H1 (cell line): ENCODE measurements around the gene CNNM1. TPM values are rescaled to one million over a fixed set of nuclear protein-coding genes. Genes with fewer than 3 reads are reported as not detected.

Experiments used
- CTCF ChIA-PET: fragments of 300-600 bp; sonication (Branson Sonifier 250); formaldehyde crosslinking; loops from one replicate; lab custom pipeline; 2021; ENCODE audit not compliant: partially characterized antibody; lab: Charles Lee
- POLR2A ChIA-PET: fragments of 300-600 bp; sonication (Branson Sonifier 250); formaldehyde crosslinking; loops from one replicate; lab custom pipeline; 2021; ENCODE audit warnings: inconsistent platforms; ENCODE audit not compliant: partially characterized antibody; lab: Charles Lee
- DNase-seq, 2 experiments: peaks; one replicate each; pipeline versions ENCODE4 v3.0.0 to v3.0.0-alpha.2; 2010 to 2022; ENCODE audit warnings: low spot score in 2 of 2, low read depth in 1 of 2, mixed read lengths in 1 of 2
- FAIRE-seq: peaks from 2 replicates; lab custom pipeline; 2011; peaks lifted over from hg19 to GRCh38; lab: Jason Lieb, UNC
- H2AFZ ChIP-seq: 2 replicates; pipeline ENCODE4 v1.8.1; 2012; ENCODE audit warnings: low read length, inconsistent platforms
- H2AK5ac ChIP-seq: 2 replicates; pipeline ENCODE4 v1.6.1; 2013; ENCODE audit warnings: low read depth, low read length
- H2BK120ac ChIP-seq: replicated peaks from 2 replicates; pipeline ENCODE3; 2013; ENCODE audit warnings: low read depth, low read length, inconsistent platforms
- H2BK12ac ChIP-seq: 2 replicates; pipeline ENCODE4 v1.6.1; 2013; ENCODE audit warnings: low read depth, low read length
- H2BK15ac ChIP-seq: 2 replicates; pipeline ENCODE4 v1.6.1; 2013; ENCODE audit warnings: low read length
- H2BK20ac ChIP-seq: 2 replicates; pipeline ENCODE4 v1.6.1; 2013; ENCODE audit warnings: low read length
- H2BK5ac ChIP-seq: 2 replicates; pipeline ENCODE4 v1.6.1; 2013; ENCODE audit warnings: low read depth, low read length
- H3K14ac ChIP-seq: 2 replicates; pipeline ENCODE4 v1.6.1; 2013; ENCODE audit warnings: inconsistent platforms; ENCODE audit not compliant: insufficient read length
- H3K18ac ChIP-seq: 2 replicates; pipeline ENCODE4 v1.6.1; 2013; ENCODE audit warnings: low read length; ENCODE audit errors: extremely low read depth
- H3K23ac ChIP-seq: 2 replicates; pipeline ENCODE4 v1.6.1; 2013; ENCODE audit warnings: inconsistent platforms; ENCODE audit not compliant: insufficient read length
- H3K23me2 ChIP-seq: 2 replicates; pipeline ENCODE4 v1.6.1; 2013; ENCODE audit warnings: low read depth, low read length
- H3K27ac ChIP-seq: 2 replicates; pipeline ENCODE4 v1.6.1; 2011; ENCODE audit warnings: low read depth, low read length, inconsistent platforms
- H3K27me3 ChIP-seq, 4 experiments: replicated peaks in 1 of 4; 1 replicate in 1 of 4; 2 replicates in 3 of 4; pipeline versions ENCODE4 v1.6.1 to v1.8.1; 2011 to 2013; ENCODE audit warnings: low read length in 3 of 4, mild to moderate bottlenecking in 3 of 4, inconsistent platforms in 2 of 4, mixed read lengths in 2 of 4, moderate library complexity in 1 of 4; ENCODE audit not compliant: control insufficient read depth in 3 of 4, insufficient read depth in 3 of 4; ENCODE audit errors: extremely low read depth in 1 of 4
- H3K36me3 ChIP-seq, 4 experiments: 2 replicates each; pipeline versions ENCODE4 v1.6.1 to v1.8.1; 2011 to 2013; ENCODE audit warnings: mild to moderate bottlenecking in 4 of 4, low read length in 3 of 4, moderate library complexity in 2 of 4, control low read depth in 1 of 4, inconsistent platforms in 1 of 4; ENCODE audit not compliant: insufficient read depth in 4 of 4, control insufficient read depth in 2 of 4
- H3K4ac ChIP-seq: replicated peaks from 2 replicates; pipeline ENCODE3; 2013; ENCODE audit warnings: low read length, low read depth, mixed read lengths, inconsistent platforms; ENCODE audit not compliant: insufficient read length
- H3K4me1 ChIP-seq, 4 experiments: replicated peaks in 1 of 4; 1 replicate in 1 of 4; 2 replicates in 3 of 4; pipeline versions ENCODE4 v1.6.1 to v1.8.1; 2011 to 2013; ENCODE audit warnings: low read length in 3 of 4, inconsistent platforms in 2 of 4, mixed read lengths in 1 of 4; ENCODE audit not compliant: insufficient read depth in 4 of 4, control insufficient read depth in 3 of 4
- H3K4me2 ChIP-seq, 2 experiments: 2 replicates each; pipeline versions ENCODE4 v1.6.1 to v1.8.1; 2011 to 2013; ENCODE audit warnings: low read depth in 2 of 2, low read length in 2 of 2, control low read depth in 1 of 2, inconsistent platforms in 1 of 2, mild to moderate bottlenecking in 1 of 2; ENCODE audit not compliant: insufficient read depth in 1 of 2
- H3K4me3 ChIP-seq, 4 experiments: fragments of 200-600, 300-600 bp in 1 of 4; sonication (generic), shearing (Covaris generic), sonication (Bioruptor Twin) in 1 of 4; 2 replicates each; pipeline versions ENCODE4 v1.5.1 to v1.8.1; 2011 to 2016; ENCODE audit warnings: low read length in 4 of 4, low read depth in 3 of 4, control low read depth in 2 of 4, inconsistent platforms in 2 of 4, mild to moderate bottlenecking in 2 of 4, mixed read lengths in 1 of 4, moderate library complexity in 1 of 4; ENCODE audit not compliant: insufficient read depth in 2 of 4; ENCODE audit errors: extremely low read depth in 1 of 4
- H3K56ac ChIP-seq: replicated peaks from 2 replicates; pipeline ENCODE3; 2013; ENCODE audit warnings: low read depth, mild to moderate bottlenecking, mixed read lengths, low read length, inconsistent platforms; ENCODE audit not compliant: insufficient read length
- H3K79me1 ChIP-seq: 2 replicates; pipeline ENCODE4 v1.6.1; 2013; ENCODE audit warnings: low read depth, low read length, control low read depth
- H3K79me2 ChIP-seq, 2 experiments: 2 replicates each; pipeline versions ENCODE4 v1.6.1 to v1.8.1; 2012 to 2013; ENCODE audit warnings: low read length in 2 of 2, mild to moderate bottlenecking in 2 of 2, inconsistent platforms in 1 of 2; ENCODE audit not compliant: insufficient read depth in 2 of 2, control insufficient read depth in 1 of 2
- H3K9ac ChIP-seq, 4 experiments: replicated peaks in 1 of 4; 1 replicate in 1 of 4; 2 replicates in 3 of 4; pipeline versions ENCODE4 v1.6.1 to v1.8.1; 2011 to 2013; ENCODE audit warnings: low read depth in 3 of 4, low read length in 3 of 4, control low read depth in 2 of 4, mild to moderate bottlenecking in 2 of 4, moderate library complexity in 2 of 4, inconsistent platforms in 1 of 4; ENCODE audit errors: extremely low read depth in 1 of 4
- H3K9me3 ChIP-seq, 2 experiments: 2 replicates each; pipeline versions ENCODE4 v1.6.1 to v1.8.1; 2012 to 2013; ENCODE audit warnings: mild to moderate bottlenecking in 2 of 2, moderate library complexity in 2 of 2, control low read depth in 1 of 2, inconsistent platforms in 1 of 2, low read depth in 1 of 2, low read length in 1 of 2, mixed read lengths in 1 of 2; ENCODE audit not compliant: insufficient read depth in 2 of 2
- H4K20me1 ChIP-seq, 2 experiments: replicated peaks in 1 of 2; 2 replicates each; pipeline versions ENCODE3 to v1.8.1; 2011 to 2013; ENCODE audit warnings: inconsistent platforms in 2 of 2, low read length in 2 of 2, mild to moderate bottlenecking in 1 of 2; ENCODE audit not compliant: insufficient read depth in 2 of 2, control insufficient read depth in 1 of 2
- H4K5ac ChIP-seq: 2 replicates; pipeline ENCODE4 v1.6.1; 2013; ENCODE audit warnings: low read length, low read depth, mixed read lengths, inconsistent platforms; ENCODE audit not compliant: insufficient read length
- H4K8ac ChIP-seq: 2 replicates; pipeline ENCODE4 v1.8.0; 2013; ENCODE audit warnings: mild to moderate bottlenecking, moderate library complexity, low read length, inconsistent platforms; ENCODE audit not compliant: insufficient read depth; ENCODE audit errors: extremely low read depth
- H4K91ac ChIP-seq: replicated peaks from 2 replicates; pipeline ENCODE3; 2013; ENCODE audit warnings: low read length, mixed read lengths, inconsistent platforms; ENCODE audit not compliant: insufficient read length
- ASH2L ChIP-seq: fragments of 200-600, 300-600 bp; sonication (generic); IDR thresholded peaks from one replicate; pipeline ENCODE4 v1.7.1; 2017; ENCODE audit warnings: low read length
- BCL11A ChIP-seq, 2 experiments: IDR thresholded peaks; one replicate each; pipeline ENCODE4 v1.6.1; 2011; ENCODE audit warnings: low read depth in 2 of 2, low read length in 2 of 2, mild to moderate bottlenecking in 2 of 2
- CHD1 ChIP-seq: IDR thresholded peaks from 2 replicates; pipeline ENCODE4 v1.6.1; 2012; ENCODE audit warnings: low read depth, low read length, improper control_type of control experiment
- EP300 ChIP-seq, 2 experiments: IDR thresholded peaks; 1 replicate in 1 of 2; 2 replicates in 1 of 2; pipeline ENCODE4 v1.6.1; 2011 to 2012; ENCODE audit warnings: low read depth in 2 of 2, low read length in 2 of 2, mild to moderate bottlenecking in 2 of 2, borderline replicate concordance in 1 of 2, inconsistent platforms in 1 of 2, moderate library complexity in 1 of 2
- GTF2F1 ChIP-seq: IDR thresholded peaks from 2 replicates; pipeline ENCODE4 v1.6.1; 2012; ENCODE audit warnings: low read depth, low read length, improper control_type of control experiment, borderline replicate concordance
- KDM1A ChIP-seq: fragments of 200-600, 300-600 bp; sonication (generic); IDR thresholded peaks from 2 replicates; pipeline ENCODE4 v1.7.1; 2016; ENCODE audit warnings: mild to moderate bottlenecking, low read length, borderline replicate concordance
- NRF1 ChIP-seq: IDR thresholded peaks from 2 replicates; pipeline ENCODE4 v1.6.1; 2011; ENCODE audit warnings: mild to moderate bottlenecking, low read depth, low read length, improper control_type of control experiment
- PHF8 ChIP-seq: fragments of 200-600 bp; sonication (generic); conservative IDR thresholded peaks from 2 replicates; pipeline ENCODE4 v1.7.1; 2012; ENCODE audit warnings: low read depth, mild to moderate bottlenecking, inconsistent platforms, low read length, moderate library complexity
- RAD21 ChIP-seq, 2 experiments: IDR thresholded peaks in 1 of 2; conservative IDR thresholded peaks in 1 of 2; 2 replicates each; pipeline ENCODE4 v1.6.1; 2011; ENCODE audit warnings: low read depth in 2 of 2, low read length in 2 of 2, improper control_type of control experiment in 1 of 2, inconsistent platforms in 1 of 2, mild to moderate bottlenecking in 1 of 2, moderate library complexity in 1 of 2
- RFX5 ChIP-seq: IDR thresholded peaks from 2 replicates; pipeline ENCODE4 v1.6.1; 2011; ENCODE audit warnings: low read depth, low read length, improper control_type of control experiment, borderline replicate concordance
- SIN3A ChIP-seq, 2 experiments: IDR thresholded peaks in 1 of 2; conservative IDR thresholded peaks in 1 of 2; 2 replicates each; pipeline ENCODE4 v1.6.1; 2011 to 2012; ENCODE audit warnings: low read length in 2 of 2, improper control_type of control experiment in 1 of 2, low read depth in 1 of 2, mild to moderate bottlenecking in 1 of 2
- SIX5 ChIP-seq: IDR thresholded peaks from 2 replicates; pipeline ENCODE4 v1.6.1; 2011; ENCODE audit warnings: mild to moderate bottlenecking, low read depth, low read length
- SRF ChIP-seq: IDR thresholded peaks from 2 replicates; pipeline ENCODE4 v1.6.1; 2011; ENCODE audit warnings: mild to moderate bottlenecking, low read depth, low read length, moderate library complexity
- TAF1 ChIP-seq: IDR thresholded peaks from 2 replicates; pipeline ENCODE4 v1.6.1; 2011; ENCODE audit warnings: mild to moderate bottlenecking, low read depth, low read length
- ZNF274 ChIP-seq: IDR thresholded peaks from 2 replicates; pipeline ENCODE4 v1.7.0; 2012; ENCODE audit warnings: low read length, borderline replicate concordance; ENCODE audit errors: extremely low read depth
- whole genome bisulfite sequencing, 2 experiments: shearing (Covaris generic) in 1 of 2; methylation state at CpG; one replicate each; pipeline versions ENCODE4 v1.1.6 to v1.1.7; 2013 to 2015; ENCODE audit warnings: low lambda C conversion rate in 2 of 2, mixed read lengths in 2 of 2, inconsistent platforms in 1 of 2, low coverage in 1 of 2, missing lambda C conversion rate in 1 of 2; ENCODE audit not compliant: insufficient replicate concordance in 2 of 2, insufficient coverage in 1 of 2, insufficient read length in 1 of 2; ENCODE audit errors: extremely low coverage in 1 of 2, missing lambda C conversion rate in 1 of 2; 5-methylcytosine and 5-hydroxymethylcytosine counted together
- polyA plus RNA-seq, 7 experiments: library from polyadenylated mRNA; depleted of rRNA in 3 of 7; stranded (reverse) in 5 of 7; unstranded in 2 of 7; fragments of >200 nt in 5 of 7; fragments of 200-250 nt in 2 of 7; gene quantifications; 1 replicate in 5 of 7; 2 replicates in 1 of 7; 4 replicates in 1 of 7; pipeline versions ENCODE4 v1.2.1 to v1.2.3, GENCODE V29; 2011 to 2013; ENCODE audit warnings: missing spikeins in 2 of 7, mixed read lengths in 2 of 7
- total RNA-seq: library from RNA; stranded (reverse); fragmentation: NEBNext Ultra II Directional; extraction: Animal tissue kit (Norgen Biotek cat#: 25700); gene quantifications from 2 replicates; pipeline ENCODE4 v1.2.1, GENCODE V29; 2021

Gene CNNM1
- total and polyA plus RNA-seq, 2 of the 8 experiments (the other 6 are each of a cell fraction or from before 2014, with no cell fraction given) = 0.74 to 0.92 TPM

GRCh38 chr10:99365311-99365710 is 36.2 kb downstream of the CNNM1 start:
- H3K56ac ChIP-seq = no peak overlapping the region
- H3K9ac ChIP-seq = no peak overlapping the region
- POLR2A ChIA-PET = no interaction called here
- no peaks in the 10 kb centered on the region for H3K9me3 ChIP-seq
- no peak overlapping the region for H4K8ac ChIP-seq
- FAIRE-seq = no peak
- no peak overlapping the region for H2BK120ac ChIP-seq
- no peaks in the 10 kb centered on the region for H3K79me1 ChIP-seq
- H3K79me2 ChIP-seq = no peaks in the 10 kb centered on the region
- no peaks in the 10 kb centered on the region for H3K4me1 ChIP-seq
- no peak overlapping the region for H3K4me3 ChIP-seq
- CTCF ChIA-PET = no interaction called here
- H2BK20ac ChIP-seq = no peak overlapping the region
- no peaks in the 10 kb centered on the region for H3K27me3 ChIP-seq
- no peak overlapping the region for H2AK5ac ChIP-seq
- no peak overlapping the region for H2BK15ac ChIP-seq
- no peak overlapping the region for H2AFZ ChIP-seq
- no peak overlapping the region for H3K14ac ChIP-seq
- H3K36me3 ChIP-seq = no peaks in the 10 kb centered on the region
- no peak overlapping the region for H3K23ac ChIP-seq
- H2BK5ac ChIP-seq = no peak overlapping the region
- no peaks in the 10 kb centered on the region for H3K23me2 ChIP-seq
- no peak overlapping the region for H3K4me2 ChIP-seq
- H4K91ac ChIP-seq = no peak overlapping the region
- no peak for DNase-seq
- 82% methylated on average over 1 of the region's 1 CpG; no CpG with 5 or more reads in 1 of the 2 experiments for WGBS, 2 experiments
- no peak overlapping the region for H3K18ac ChIP-seq
- no peaks in the 10 kb centered on the region for H4K20me1 ChIP-seq
- H2BK12ac ChIP-seq = no peak overlapping the region
- no peak overlapping the region for H3K27ac ChIP-seq
- H3K4ac ChIP-seq = no peak overlapping the region
- no peak overlapping the region for H4K5ac ChIP-seq
- no peak for TF ChIP-seq CHD1
- no peak for TF ChIP-seq SRF
- no peak for TF ChIP-seq ZNF274
- TF ChIP-seq NRF1 = no peak
- no peak for TF ChIP-seq RAD21 (IDR thresholded peaks at IDR 0.05 in 1 of 2, conservative IDR thresholded peaks at IDR 0.05 in 1 of 2; ENCODE audit: low read depth in 2 of 2, low read length in 2 of 2)
- TF ChIP-seq PHF8 = no peak
- no peak for TF ChIP-seq KDM1A
- no peak for TF ChIP-seq SIN3A (conservative IDR thresholded peaks at IDR 0.05 in 1 of 2, IDR thresholded peaks at IDR 0.05 in 1 of 2; ENCODE audit: low read depth in 1 of 2, low read length in 2 of 2)
- TF ChIP-seq ASH2L = no peak
- no peak for TF ChIP-seq BCL11A (IDR thresholded peaks at IDR 0.05; ENCODE audit: low read depth in 2 of 2, low read length in 2 of 2)
- no peak for TF ChIP-seq GTF2F1
- TF ChIP-seq RFX5 = no peak
- no peak for TF ChIP-seq EP300 (IDR thresholded peaks at IDR 0.05; ENCODE audit: borderline replicate concordance in 1 of 2, low read depth in 2 of 2, low read length in 2 of 2)
- no peak for TF ChIP-seq SIX5
- no peak for TF ChIP-seq TAF1
